A673 (cell line): Measurements from ENCODE around the gene CNN2. TPM values are rescaled to one million over a fixed set of nuclear protein-coding genes. Genes with fewer than 3 reads are reported as not detected.
A peak's percentile ranks its signal among the peaks of the same experiment; 100 is the strongest.

Source experiments
- BruUV-seq: library from RNA; stranded (reverse); fragments of 400-500 nt; replicated peaks from 2 replicates; lab custom pipeline; 2021; lab: Mats Ljungman, UMichigan
- CTCF ChIA-PET: fragments of 300-600 bp; sonication (Branson Sonifier 250); formaldehyde crosslinking; loops from one replicate; lab custom pipeline; 2022; ENCODE audit warnings: antibody characterized with exemption; lab: Charles Lee
- POLR2A ChIA-PET: fragments of 300-600 bp; sonication (Branson Sonifier 250); formaldehyde crosslinking; loops from one replicate; lab custom pipeline; 2022; ENCODE audit warnings: antibody characterized with exemption; ENCODE audit not compliant: low non-redundant PET; lab: Charles Lee
- DNase-seq: peaks from one replicate; pipeline ENCODE4 v3.0.0-alpha.2; 2015; ENCODE audit warnings: low spot score
- H3K27ac ChIP-seq: fragments of 200-600 bp; sonication (generic); 2 replicates; pipeline ENCODE4 v1.5.1; 2016; ENCODE audit warnings: mixed run types, low read depth, mild to moderate bottlenecking, mixed read lengths, antibody characterized with exemption, low read length; ENCODE audit not compliant: poor library complexity, severe bottlenecking
- H3K27me3 ChIP-seq: fragments of 200-600 bp; sonication (generic); replicated peaks from 2 replicates; pipeline ENCODE4 v1.6.1; 2017; ENCODE audit warnings: mixed run types, low read depth, mild to moderate bottlenecking, mixed read lengths, antibody characterized with exemption, low read length; ENCODE audit not compliant: insufficient read depth, poor library complexity
- H3K36me3 ChIP-seq: fragments of 200-600 bp; sonication (generic); 2 replicates; pipeline ENCODE4 v1.6.1; 2016; ENCODE audit warnings: mixed run types, mild to moderate bottlenecking, mixed read lengths, antibody characterized with exemption, low read length; ENCODE audit not compliant: insufficient read depth, poor library complexity, severe bottlenecking
- H3K4me1 ChIP-seq: fragments of 200-600 bp; sonication (generic); 2 replicates; pipeline ENCODE4 v1.6.1; 2017; ENCODE audit warnings: mixed run types, mild to moderate bottlenecking, mixed read lengths, antibody characterized with exemption, low read length; ENCODE audit not compliant: insufficient read depth, poor library complexity, severe bottlenecking
- H3K4me3 ChIP-seq: fragments of 200-600 bp; sonication (generic); 2 replicates; pipeline ENCODE4 v1.5.1; 2016; ENCODE audit warnings: low read depth, mixed run types, mild to moderate bottlenecking, mixed read lengths, low read length; ENCODE audit not compliant: poor library complexity, severe bottlenecking
- H3K9me3 ChIP-seq: fragments of 200-600 bp; sonication (generic); 2 replicates; pipeline ENCODE4 v1.6.1; 2016; ENCODE audit warnings: mixed run types, low read depth, mild to moderate bottlenecking, mixed read lengths, antibody characterized with exemption, low read length; ENCODE audit not compliant: poor library complexity, severe bottlenecking
- EZH2 ChIP-seq: fragments of 200-600 bp; sonication (generic); IDR thresholded peaks from 2 replicates; pipeline ENCODE4 v1.6.1; 2017; ENCODE audit warnings: borderline replicate concordance, low read depth, mild to moderate bottlenecking, mixed read lengths, antibody characterized with exemption, low read length; ENCODE audit not compliant: poor library complexity, severe bottlenecking
- intact Hi-C: fragments of 100-400 bp; cut with micrococcal nuclease; formaldehyde crosslinking; loops from one replicate; pipeline ENCODE4 v1.10.0; 2022; ENCODE audit not compliant: unreplicated experiment
- total RNA-seq: library from RNA; stranded (reverse); gene quantifications from 2 replicates; pipeline ENCODE4 v1.2.3, GENCODE V29; 2021
- TF ChIP-seq, protein P1 (sequence below): fragments of 300-800, 200-600 bp; sonication (generic); conservative IDR thresholded peaks from 2 replicates; pipeline ENCODE4 v1.5.1; 2017; ENCODE audit warnings: low read depth, mild to moderate bottlenecking, antibody characterized with exemption, low read length, moderate library complexity, mixed read lengths

Gene CNN2
- total RNA-seq, 1 experiment from 2014 or later: 112 TPM

DNA sequence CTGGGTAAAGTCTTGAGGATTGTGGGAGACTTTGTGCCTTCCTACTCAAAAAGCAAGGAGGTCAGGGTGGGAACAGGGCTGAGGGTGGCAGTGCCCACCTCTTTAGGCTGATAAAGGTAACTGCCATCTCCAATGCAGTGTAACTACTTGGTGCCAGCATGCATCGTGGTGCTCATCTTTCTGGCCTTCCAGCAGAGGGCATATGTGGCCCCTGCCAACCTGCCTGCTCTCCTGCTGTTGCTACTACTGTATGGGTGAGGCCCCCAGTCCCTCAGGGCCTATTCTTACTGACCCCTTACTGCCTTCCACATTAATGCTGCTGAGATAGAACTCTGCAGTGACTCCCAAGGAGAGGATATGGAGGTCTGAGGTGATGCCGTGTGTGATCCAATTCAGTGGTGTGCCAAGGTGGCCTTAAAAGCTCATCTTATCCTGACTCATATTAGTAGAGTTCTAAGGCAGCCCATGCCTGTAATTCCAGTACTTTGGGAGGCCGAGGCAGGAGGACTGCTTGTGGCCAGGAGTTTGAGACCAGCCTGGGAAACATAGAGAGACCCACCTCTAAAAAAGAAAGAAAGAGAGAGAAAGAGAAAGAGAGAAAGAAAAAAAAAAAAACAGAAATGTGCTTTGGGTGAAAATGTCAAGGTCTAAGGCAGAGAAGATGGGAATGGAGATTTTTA is 30.9 kb downstream of the CNN2 start:
- intact Hi-C loops: no loop called here
- Histone ChIP-seq H3K36me3 (no peaks in the 10 kb centered on the region), H3K27me3 (no peaks in the 10 kb centered on the region), H3K4me1 (no peaks in the 10 kb centered on the region), H3K4me3 (no peak overlapping the region), H3K9me3 (peaks cover 15% of the 10 kb centered on the region), H3K27ac (no peak overlapping the region)
- DNase-seq: no peak
- TF ChIP-seq, protein P1, sequence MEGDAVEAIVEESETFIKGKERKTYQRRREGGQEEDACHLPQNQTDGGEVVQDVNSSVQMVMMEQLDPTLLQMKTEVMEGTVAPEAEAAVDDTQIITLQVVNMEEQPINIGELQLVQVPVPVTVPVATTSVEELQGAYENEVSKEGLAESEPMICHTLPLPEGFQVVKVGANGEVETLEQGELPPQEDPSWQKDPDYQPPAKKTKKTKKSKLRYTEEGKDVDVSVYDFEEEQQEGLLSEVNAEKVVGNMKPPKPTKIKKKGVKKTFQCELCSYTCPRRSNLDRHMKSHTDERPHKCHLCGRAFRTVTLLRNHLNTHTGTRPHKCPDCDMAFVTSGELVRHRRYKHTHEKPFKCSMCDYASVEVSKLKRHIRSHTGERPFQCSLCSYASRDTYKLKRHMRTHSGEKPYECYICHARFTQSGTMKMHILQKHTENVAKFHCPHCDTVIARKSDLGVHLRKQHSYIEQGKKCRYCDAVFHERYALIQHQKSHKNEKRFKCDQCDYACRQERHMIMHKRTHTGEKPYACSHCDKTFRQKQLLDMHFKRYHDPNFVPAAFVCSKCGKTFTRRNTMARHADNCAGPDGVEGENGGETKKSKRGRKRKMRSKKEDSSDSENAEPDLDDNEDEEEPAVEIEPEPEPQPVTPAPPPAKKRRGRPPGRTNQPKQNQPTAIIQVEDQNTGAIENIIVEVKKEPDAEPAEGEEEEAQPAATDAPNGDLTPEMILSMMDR: peak; percentile 28; the same call in 1 of the 2 replicates
- no peak for TF ChIP-seq EZH2
- BruUV-seq: no TSS peak
- ChIA-PET POLR2A (no interaction called here), CTCF (no interaction called here)

DNA sequence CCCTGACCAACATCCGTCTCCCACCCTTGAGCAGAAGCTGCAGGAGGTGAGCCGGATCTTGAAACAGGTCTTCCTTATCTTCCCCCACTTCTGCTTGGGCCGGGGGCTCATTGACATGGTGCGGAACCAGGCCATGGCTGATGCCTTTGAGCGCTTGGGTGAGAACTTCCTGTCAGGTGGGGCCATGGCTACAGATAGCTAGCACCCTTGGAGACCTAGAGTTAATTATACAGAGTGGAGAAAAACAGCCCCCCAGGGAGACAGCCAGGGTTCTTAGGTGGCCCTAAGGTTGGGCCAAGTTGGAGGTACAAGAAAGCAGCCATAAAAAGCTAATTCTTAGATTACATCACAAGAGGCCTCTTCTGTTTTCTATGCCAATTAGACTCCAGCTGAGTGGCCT is 31.7 kb downstream of the CNN2 start:
- Histone ChIP-seq H3K36me3 (no peaks in the 10 kb centered on the region), H3K4me1 (no peaks in the 10 kb centered on the region), H3K9me3 (peaks cover 15% of the 10 kb centered on the region), H3K27me3 (no peaks in the 10 kb centered on the region), H3K4me3 (no peak overlapping the region), H3K27ac (no peak overlapping the region)
- DNase-seq: no peak
- intact Hi-C loops: no loop called here
- ChIA-PET CTCF (no interaction called here), POLR2A (no interaction called here)
- TF ChIP-seq, protein P1: no peak
- TF ChIP-seq EZH2: no peak
- BruUV-seq: no TSS peak

DNA sequence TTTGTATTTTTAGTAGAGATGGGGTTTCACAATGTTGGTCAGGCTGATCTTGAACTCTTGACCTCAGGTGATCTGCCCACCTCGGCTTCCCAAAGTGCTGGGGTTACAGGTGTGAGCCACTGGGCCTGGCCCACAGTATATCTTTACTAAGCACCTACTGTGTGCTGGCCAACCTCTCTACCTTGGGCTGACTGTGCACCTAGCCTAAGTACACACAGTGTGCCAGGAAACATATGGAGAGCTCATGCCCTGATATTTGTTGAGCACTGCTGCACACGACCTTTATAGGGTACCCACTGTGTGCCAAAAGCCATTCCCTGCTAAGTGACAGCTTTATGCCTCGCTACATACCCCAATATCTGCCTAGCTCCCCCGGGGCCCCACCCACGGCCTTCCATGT is 34.3 kb downstream of the CNN2 start:
- intact Hi-C loops: no loop called here
- DNase-seq: no peak
- H3K36me3 ChIP-seq: no peaks in the 10 kb centered on the region
- peaks cover 15% of the 10 kb centered on the region for H3K9me3 ChIP-seq
- no TSS peak for BruUV-seq
- no peak overlapping the region for H3K4me3 ChIP-seq
- TF ChIP-seq, protein P1: no peak
- TF ChIP-seq EZH2: no peak
- ChIA-PET POLR2A (no interaction called here), CTCF (interaction anchor here (0.6 kb wide), 1 partner anchor 133 kb away, joined by 3 read pairs; no protein-coding TSS in a partner anchor)
- peaks cover 4% of the 10 kb centered on the region for H3K4me1 ChIP-seq
- H3K27me3 ChIP-seq: no peaks in the 10 kb centered on the region
- no peak overlapping the region for H3K27ac ChIP-seq
